C4-2B (cell line): ENCODE measurements around the gene LDB2.

Experiments used
- H3K27ac ChIP-seq: fragments of 450-650 bp; 2 replicates; pipeline ENCODE4 v1.5.1; 2017
- ZFX ChIP-seq: fragments of 450-650 bp; IDR thresholded peaks from 2 replicates; pipeline ENCODE4 v1.6.1; 2017
- TF ChIP-seq, protein P1 (sequence below): fragments of 450-650 bp; conservative IDR thresholded peaks from 2 replicates; pipeline ENCODE4 v1.5.1; 2017; ENCODE audit warnings: mild to moderate bottlenecking

The LDB2 gene

DNA sequence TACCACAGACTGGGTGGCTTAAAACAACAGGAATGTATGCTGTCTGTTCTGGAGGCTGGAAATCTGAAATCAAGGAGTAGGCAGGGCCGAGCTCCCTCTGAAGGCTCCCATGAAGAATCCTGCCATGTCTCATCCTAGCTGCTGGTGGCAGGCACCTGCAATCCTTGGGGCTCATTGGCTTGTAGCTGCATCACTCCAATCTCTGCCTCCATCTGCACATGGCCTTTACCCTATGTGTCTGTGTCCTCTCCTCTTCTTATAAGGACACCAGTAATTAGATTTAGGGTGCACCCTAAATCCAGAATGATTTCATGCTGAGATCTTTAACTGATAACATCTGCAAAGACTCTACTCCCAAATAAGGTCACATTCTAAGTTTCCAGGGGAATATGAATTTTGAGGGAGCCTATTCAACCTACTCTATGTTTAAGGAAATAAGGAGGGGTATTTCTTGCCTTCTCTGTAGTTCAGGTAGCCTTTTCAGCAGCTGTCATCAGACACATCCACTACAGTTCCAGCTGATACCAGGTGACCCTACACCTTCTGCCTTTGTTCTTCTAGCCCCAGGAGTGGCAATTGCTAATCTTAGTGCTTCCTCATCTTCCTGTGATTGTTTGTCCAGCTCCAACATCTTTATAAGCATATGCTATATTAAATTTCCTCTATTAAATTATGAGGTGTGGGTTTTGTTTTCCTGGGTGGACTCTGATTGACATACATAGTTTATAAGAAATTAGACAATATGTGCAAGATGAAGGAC lies 377.1 kb downstream of the LDB2 start:
- TF ChIP-seq ZFX, result no peak
- TF ChIP-seq, protein P1, sequence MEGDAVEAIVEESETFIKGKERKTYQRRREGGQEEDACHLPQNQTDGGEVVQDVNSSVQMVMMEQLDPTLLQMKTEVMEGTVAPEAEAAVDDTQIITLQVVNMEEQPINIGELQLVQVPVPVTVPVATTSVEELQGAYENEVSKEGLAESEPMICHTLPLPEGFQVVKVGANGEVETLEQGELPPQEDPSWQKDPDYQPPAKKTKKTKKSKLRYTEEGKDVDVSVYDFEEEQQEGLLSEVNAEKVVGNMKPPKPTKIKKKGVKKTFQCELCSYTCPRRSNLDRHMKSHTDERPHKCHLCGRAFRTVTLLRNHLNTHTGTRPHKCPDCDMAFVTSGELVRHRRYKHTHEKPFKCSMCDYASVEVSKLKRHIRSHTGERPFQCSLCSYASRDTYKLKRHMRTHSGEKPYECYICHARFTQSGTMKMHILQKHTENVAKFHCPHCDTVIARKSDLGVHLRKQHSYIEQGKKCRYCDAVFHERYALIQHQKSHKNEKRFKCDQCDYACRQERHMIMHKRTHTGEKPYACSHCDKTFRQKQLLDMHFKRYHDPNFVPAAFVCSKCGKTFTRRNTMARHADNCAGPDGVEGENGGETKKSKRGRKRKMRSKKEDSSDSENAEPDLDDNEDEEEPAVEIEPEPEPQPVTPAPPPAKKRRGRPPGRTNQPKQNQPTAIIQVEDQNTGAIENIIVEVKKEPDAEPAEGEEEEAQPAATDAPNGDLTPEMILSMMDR, result no peak
- no peak overlapping the region for H3K27ac ChIP-seq

DNA sequence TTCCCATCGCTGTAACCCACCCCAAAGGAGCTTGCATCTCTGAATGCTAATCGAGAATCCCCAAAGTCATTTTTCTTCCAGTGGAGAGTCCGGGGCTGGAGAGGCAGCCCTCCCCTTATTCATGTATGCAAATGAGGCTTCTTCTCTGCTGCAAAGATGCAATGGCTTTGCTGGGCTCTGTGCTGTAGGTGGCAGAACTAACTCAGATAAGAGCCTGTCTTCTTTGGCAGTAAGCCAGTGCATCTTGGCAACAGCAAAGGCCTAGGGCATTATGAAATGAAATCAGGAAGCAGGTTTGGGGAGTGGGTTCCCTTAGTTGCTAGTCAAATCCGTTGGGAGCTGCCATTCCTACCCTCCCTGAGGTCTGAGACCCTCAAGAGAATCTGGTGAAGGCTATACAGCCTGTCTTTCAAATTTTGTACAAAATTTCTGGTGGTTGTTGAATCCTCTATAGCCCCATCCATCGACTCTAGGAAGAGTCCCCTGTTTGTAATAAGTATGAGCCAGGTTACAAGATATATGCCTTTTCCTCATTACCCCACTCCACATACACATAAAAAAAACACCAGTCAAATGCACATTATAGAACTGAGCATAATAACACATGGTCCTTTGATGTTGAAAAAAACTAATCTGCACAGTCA lies 381.5 kb downstream of the LDB2 start:
- no peak overlapping the region for H3K27ac ChIP-seq
- TF ChIP-seq, protein P1, result peak; percentile 34
- no peak for TF ChIP-seq ZFX

DNA sequence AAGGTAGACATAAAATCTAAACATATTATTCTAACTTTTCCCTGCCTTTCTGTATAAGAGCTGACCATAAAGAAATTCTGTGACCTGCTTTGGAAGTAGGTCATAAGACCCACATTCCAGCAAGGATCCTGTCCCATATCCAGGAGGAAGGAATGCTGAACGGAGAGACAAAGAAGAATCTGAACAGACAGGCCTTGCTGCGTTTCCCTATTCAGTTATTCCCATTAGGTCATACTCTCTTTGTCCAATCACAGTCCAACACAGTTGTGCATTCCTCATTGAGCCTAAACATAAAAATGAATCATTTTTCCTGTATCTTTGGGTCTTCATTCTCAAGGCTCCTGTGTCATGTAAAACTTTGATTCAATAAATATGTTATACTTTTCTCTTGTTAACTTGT lies 384.6 kb downstream of the LDB2 start:
- H3K27ac ChIP-seq, result no peak overlapping the region
- TF ChIP-seq, protein P1, result no peak
- TF ChIP-seq ZFX, result no peak

DNA sequence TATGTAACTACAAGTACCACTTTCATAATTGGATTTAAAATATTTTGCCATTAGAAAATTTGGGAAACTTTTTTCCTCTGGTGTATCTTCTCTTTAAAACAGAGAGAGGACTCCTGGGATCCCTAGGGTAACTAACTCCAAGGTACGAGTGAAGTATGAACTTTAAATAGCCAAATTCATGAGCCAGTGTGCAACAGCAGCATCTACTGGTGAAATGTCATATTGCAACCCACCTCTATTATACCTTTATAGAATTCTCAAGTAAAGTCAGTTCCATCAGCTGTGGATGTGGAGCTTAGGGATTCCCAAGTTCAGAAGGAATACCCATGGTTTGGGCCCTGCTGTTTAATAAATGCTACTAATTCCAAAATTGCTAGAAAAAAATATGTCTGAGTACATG lies 389.5 kb downstream of the LDB2 start:
- TF ChIP-seq ZFX, result no peak
- TF ChIP-seq, protein P1, result peak; percentile 65
- no peak overlapping the region for H3K27ac ChIP-seq

DNA sequence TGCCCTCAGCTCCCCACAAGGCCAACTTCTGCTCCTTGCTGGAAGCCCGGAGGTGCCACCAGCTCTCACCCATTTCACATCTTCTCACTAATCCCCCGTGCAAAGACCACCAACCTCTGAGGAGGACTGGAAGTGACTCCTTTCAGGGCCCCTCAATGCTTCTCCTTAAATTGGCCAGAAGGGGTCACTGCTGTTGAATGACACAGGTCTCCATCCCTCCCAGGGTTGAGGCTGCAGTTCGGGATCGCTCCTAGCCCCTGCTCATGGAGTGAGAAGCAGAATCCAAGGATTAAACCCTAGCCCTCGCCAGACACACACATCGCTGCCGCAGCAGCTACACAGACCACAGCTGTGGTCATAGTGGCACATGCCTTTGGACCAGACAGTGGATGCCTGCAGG lies 392.7 kb downstream of the LDB2 start:
- TF ChIP-seq, protein P1, result peak; percentile 23
- TF ChIP-seq ZFX, result no peak
- no peak overlapping the region for H3K27ac ChIP-seq

DNA sequence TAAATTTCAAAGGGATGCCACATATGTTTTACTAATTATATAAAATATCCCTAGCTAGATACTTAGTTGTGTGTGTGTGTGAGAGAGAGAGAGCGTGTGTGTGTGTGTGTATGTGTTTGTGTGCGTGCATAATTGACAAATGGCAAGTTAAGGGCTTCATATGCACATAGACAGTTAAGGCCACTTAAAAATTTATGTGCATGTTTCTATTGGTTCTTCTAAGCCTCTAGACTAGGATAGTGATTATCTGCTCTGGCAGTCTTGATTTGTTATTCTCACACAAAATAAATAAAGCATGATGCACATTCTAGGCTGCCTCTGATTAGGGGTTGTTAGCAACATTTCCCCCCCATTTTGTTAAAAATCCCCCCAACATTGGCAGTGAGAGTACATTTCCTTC lies 393.2 kb downstream of the LDB2 start:
- no peak for TF ChIP-seq ZFX
- TF ChIP-seq, protein P1, result no peak
- no peak overlapping the region for H3K27ac ChIP-seq

DNA sequence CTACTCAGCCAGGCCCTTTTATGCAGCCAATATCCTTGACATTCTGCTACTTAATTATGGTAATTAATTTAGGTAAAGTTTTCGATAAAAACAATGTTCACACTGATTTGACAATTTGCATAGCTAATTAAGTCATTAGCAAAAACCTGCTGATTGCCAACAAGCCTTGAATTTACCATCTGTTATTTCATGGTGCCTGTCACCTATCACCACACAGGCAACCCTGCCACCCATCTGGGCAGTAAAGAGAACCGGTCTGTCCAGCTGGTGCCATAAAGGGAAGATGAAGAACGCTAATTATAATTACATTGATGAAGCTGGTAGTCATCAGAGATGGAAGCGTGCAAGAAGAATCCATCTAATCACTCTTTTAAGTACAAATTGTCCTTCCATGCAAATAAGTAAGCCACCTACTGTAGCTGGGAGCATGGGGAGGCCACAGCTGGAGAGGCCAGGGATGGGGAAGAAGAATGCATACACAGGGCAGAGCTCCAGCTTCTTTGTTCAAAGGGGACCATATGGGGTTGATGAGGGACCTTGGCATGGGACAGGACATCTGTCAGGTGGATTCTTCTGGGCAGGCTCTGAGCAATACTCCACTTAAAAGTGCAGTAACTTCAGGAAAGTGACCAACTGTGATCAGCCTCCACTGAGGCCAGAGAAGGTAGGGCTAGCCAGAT lies 394.9 kb downstream of the LDB2 start:
- TF ChIP-seq ZFX, result no peak
- TF ChIP-seq, protein P1, result no peak
- no peak overlapping the region for H3K27ac ChIP-seq
